Medulla oblongata (tissue), 1 donor: Measurements from ENCODE around the gene FAM120B.
"Not testable (repeated sequence)": the region's sequence is repeated elsewhere in the genome, so short reads cannot be mapped to it uniquely, and the experiment has no call there.

Source experiments
- DNase-seq: peaks from one replicate; pipeline ENCODE4 v3.0.0-alpha.2; 2015; ENCODE audit errors: extremely low spot score

The FAM120B gene

DNA sequence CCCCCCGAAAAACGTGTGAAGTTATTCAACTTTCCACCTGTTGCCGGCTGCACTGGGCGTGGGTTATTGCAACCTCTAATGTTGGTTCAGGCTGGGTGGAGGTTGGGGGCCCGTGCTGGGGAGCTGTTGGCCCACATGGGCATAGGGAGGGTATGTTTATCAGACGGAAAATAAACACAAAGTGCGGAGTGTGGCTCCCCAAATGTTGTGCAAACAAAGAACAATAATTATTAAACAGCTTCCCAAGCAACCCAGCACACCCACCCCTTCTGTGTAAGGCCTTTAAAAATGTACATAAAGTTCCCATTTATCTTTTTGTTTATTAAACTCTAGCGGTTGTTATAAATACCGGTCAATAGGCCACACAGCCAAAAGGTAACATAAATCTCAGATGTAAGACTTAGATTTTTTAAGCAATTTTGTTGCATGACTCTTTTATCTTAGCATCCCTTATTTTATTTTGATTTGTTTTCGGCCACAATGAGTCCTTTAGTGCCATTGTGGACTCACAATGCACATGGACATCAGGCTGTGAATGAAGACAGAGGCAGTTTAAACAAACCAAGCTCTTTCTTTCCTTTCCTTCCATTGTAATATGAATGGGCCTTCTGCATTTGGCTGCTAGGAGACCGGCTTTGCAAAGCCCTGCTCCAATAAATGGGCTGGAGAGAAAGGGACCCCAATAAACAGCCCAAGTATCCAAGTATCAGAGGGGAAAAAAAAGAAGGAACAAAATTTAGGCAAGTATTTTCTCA lies 8.8 kb upstream of the FAM120B start:
- peak; percentile 88 for DNase-seq

DNA sequence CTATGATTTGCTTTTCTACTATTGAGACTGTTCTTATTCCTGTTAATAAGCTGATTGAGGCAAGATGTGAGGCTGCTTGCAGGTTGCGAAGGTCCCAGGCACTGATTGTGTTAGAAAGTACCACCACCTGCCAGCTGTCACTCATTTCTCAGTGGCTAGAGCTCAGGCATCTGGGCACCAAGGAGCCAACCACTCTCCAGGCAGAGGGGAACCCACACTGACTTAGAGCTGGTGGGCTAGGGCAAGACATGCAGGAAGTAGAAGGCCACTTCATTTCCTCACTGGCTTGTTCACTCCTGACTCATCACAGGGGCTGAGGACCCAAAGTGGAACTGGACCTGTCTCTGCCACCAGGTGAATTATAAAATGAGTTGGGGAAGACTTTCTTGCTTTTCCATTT lies 7.9 kb upstream of the FAM120B start:
- DNase-seq = no peak

DNA sequence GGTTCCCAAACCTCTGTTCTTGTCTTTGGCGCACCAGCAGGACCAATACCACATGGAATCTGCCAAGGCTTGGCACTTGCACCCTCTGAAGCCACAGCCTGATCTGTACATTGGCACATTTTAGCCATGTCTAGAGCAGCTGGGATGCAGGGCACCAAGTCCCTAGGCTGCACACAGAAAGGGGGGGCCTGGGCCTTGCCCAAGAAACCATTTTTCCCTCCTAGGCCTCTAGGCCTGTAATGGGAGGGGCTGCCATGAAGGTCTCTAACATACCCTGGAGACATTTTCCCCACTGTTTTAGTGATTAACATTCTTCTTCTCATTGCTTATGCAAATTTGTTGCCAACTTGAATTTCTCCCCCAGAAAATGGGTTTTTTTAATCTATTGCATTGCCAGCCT lies 5.4 kb upstream of the FAM120B start:
- no peak for DNase-seq

DNA sequence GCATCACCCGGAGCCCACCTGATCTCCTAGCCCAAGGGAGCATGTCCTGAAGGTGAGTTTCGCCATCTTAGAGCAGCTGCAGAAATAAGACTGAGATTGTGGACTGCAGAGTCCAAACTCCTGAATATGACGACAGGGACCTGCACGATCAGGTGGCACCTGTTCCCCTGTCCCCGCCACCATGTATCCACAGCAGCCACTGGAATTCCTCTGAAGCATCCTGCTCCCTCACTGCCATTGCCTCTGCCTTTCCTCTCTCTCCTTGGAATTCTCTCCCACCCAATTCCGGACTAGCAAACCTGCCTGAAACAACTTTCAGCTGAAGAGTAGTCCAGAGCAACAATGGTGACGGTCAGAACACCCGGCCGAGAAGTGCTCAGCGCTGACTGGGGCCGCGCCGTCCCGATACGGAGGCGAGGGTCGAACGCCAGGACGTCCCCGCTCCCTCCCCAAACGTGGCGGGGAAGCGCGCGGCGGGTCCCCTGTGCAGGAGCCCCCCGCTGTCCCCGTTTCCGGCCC lies 694 bp upstream of the FAM120B start:
- no peak for DNase-seq

DNA sequence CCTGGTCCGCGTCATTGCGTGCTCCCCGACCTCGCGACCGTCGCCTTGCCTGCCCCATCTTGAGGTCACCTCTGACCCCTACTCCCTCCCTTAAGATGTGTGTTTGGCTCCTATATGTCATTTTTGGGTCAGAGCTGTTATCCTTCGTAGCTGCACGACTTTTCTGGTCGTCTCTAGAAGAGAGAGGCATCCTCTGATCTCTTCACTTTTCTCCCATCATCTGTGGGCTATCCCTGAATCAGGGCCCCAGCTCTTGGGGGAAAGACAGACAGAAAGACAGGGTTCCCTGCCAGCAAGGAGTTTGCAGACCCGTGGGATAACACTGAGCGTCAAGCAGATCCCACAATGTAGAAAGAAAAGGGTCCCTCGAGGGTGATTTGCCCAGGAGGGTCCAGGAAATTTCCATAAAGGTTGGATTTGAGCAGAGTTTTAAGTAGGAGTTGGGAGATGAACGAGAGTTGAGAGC lies 555 bp downstream of the FAM120B start:
- DNase-seq = no peak

DNA sequence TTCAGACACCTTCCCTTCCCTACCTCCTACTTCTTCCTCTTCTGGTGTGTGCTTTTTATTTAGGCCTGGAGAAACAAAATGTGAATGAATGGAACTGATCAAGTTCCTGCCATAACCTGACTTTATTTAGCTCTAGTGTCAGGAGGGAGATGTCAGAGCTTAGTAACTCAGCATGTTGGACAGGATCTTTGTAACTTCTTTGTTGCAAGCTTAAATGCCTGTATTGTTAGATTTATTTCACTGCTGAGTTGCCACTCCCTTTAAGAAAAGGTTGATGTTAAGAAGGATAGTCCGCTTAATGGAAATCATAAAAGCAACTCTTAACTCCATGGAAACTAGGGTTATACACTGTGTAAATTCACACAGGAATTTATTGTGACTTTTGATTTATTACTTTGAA lies 2.2 kb downstream of the FAM120B start:
- DNase-seq = no peak

DNA sequence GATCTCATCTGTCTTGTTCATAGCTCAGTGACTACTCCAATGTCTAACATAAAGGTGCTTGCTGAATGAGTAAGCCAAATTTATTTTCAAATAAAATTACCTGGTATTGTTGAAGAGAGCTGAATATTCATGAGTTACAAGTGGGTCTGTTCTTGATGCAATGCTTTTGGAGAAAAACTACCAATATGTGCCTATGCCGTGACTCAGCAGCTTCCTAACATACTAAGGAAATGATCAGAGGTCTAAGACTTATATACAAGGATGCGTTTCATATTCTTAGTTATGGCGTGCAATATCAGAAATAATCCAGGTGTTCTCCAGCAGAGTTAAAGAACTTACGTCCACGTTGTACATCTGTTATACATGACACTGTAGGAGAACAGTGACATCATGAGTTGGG lies 5.1 kb downstream of the FAM120B start:
- no peak for DNase-seq

DNA sequence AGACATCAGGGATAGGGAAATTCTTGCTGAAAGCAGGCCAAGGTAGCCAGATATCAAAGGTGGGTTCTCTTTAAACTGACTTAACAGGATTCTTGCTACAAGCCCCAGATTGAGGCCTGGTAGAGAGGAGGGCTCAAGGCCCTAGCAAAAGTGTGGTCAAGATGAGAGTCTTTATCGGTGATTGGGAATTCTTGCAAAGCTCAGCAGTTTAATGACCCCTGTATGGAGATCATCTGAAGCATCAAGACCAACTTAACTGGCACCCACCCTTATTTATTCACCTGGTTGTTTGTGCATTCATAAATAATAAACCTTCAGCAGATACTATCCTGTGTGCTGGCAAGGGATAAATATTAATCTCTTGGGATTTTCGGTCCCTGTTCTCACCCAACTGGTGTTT lies 6.3 kb downstream of the FAM120B start:
- DNase-seq = no peak

DNA sequence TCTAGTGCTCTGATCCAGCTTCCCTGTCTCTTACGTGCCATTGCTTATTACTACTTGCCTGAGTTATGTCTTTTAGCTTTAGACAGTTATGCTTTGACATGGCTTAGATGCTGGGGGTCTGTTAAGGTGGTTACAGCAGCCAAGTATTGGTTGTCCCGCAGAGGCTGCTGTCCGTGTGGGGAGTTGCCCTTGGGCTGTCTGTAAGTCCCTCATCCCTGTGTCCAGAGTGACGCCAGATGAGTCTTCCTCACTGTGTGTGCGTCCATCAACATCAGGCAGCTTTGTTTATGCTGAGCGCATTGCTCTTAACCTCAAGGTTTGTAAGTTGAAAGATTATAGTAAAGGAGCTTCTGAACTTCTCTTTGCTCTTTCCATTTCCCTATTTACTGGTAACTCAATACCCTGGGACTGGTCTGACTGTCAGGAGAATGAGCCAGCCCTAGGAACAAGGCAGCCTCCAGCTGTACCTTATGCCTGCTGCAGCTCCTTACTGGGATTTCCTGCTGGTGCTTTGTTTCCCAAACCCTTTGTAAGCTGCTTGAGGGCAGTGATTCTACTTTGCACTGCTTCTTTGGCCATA lies 7.2 kb downstream of the FAM120B start:
- DNase-seq = no peak

DNA sequence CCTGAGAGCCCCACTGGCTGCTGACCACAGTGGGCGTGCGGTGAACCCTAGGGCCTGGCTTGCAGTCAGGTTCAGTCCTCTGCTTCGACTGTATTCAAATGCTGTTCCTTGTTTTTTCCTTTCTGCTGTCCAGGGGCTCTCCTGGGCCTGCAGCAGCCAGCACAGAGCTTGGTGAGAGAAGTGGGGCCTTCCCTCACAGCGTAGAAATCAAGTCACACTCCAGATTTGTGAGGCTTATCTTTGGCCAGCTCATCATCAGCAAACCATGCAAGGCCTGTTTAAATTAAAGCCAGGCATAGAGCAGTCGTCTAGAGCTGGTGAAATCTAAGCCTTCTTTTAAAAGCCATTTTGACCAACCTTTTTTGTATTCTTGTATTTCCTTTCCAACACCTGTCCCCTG lies 8.4 kb downstream of the FAM120B start:
- DNase-seq = no peak

DNA sequence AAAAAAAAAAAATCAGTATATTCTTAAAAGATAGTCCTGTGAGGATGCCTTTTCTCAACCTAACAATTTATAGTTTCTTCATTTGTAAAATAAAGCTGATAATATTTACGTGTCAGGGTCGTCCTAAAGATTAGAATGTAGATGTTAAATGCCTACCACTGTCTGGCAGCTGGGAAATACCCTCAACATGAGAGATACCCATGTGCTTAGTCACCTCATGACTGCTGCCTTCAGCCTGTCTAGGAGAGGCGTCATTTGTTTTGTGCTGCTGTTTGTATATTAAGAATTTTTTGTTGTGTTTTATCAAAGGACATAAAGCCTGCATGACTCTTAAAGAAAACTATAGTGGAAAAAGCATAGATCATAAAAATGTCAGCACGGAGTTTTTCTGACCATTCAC lies 9.5 kb downstream of the FAM120B start:
- no peak for DNase-seq

DNA sequence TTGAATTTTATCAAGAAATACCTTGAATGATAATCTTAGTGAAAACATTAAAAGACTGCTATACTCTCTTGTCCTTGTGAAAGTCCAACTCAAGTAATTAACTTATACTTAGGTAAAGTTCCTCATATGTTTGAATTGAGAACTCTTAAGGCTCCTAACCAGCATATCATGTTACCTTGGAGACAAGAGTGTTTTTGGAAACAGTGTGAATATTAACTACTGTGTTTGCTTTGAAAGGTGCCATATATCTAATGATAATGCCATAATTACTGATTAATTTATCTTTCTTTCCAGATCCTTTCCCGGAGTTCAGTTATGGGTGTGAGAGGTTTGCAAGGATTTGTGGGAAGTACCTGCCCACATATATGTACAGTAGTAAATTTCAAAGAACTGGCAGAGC lies 10.5 kb downstream of the FAM120B start:
- DNase-seq = no peak

DNA sequence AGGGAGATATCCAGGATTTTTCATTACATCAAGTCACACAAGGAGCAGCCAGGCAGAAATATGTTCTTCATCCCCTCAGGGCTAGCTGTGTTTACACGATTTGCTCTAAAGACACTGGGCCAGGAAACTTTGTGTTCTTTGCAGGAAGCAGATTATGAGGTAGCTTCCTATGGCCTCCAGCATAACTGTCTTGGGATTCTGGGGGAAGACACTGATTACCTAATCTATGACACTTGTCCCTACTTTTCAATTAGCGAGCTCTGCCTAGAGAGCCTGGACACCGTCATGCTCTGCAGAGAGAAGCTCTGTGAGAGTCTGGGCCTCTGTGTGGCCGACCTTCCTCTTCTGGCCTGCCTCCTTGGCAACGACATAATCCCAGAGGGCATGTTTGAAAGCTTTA lies 11.2 kb downstream of the FAM120B start:
- no peak for DNase-seq

DNA sequence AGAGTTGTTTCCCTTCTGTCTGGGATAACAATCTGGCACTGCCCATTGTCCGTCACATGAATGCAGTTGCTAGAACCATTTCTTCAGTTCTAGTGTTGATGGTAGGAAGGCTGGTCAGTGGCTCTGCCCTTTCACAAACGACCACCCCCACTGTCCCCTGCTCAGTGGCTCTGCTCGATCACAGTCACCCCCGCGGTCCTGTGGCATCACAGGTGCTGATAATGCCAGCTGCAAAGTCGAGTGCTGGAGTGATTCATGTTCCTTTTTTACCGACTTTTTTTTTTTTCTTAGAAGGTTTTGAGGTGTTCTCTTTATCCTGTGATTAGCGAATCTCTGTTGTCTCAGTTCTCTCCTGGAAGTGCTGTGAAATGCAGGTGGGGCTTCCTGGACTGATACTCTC lies 22.8 kb downstream of the FAM120B start:
- DNase-seq = no peak

DNA sequence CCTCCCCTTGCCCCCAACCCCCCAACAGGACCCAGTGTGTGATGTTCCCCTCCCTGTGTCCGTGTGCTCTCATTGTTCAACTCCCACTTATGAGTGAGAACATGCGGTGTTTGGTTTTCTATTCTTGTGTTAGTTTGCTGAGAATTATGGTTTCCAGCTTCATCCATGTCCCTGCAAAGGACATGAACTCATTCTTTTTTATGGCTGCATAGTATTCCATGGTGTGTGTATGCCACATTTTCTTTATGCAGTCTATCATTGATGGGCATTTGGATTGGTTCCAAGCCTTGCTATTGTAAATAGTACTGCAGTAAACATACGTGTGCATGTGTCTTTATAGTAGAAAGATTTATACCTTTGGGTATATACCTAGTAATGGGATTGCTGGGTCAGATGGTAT lies 28.6 kb downstream of the FAM120B start:
- DNase-seq = not testable (repeated sequence)

DNA sequence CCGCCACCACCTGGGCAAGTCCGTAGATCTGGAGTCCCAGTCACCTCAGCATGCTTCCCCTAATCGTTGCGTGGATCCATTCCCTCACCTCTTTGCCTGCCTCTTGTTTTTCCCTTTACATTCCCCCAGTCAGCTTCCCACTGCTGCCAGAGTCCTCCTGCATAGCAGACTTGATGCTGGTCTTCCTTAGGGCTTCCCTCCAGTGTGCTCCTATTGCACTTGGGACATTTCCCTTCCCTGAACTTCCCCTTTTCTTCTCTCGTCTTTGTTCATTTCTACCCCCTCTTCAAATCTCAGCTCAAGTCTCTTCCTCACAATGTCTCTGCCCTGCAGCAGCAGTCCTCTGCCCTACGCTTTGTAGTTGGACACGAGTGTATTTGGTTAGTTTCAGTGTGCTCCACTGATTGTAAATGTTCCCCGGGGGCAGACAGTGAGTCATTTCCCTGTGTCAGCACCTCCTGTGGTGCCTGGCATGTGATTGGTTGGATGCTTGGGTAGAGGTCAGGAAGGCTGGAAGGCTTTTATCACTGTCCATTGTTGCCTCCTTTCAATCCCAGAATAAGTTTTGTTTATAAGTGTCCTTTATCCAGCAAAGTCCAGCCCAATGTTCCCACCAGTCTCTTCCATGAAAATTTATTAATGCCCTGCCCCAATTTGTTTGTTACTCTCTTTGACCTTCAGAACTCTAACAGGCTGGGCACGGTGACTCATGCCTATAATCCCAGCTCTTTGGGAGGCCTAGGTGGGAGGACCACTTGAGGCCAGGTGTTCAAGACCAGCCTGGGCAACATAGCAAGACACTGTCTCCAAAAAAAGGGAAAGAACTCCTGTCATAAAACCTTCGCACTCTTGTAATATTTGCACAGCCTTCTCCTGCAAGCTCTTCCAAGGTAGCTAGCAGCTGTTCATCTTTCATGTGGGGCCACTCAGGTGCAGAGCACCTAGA lies 38.3 kb downstream of the FAM120B start:
- no peak for DNase-seq

DNA sequence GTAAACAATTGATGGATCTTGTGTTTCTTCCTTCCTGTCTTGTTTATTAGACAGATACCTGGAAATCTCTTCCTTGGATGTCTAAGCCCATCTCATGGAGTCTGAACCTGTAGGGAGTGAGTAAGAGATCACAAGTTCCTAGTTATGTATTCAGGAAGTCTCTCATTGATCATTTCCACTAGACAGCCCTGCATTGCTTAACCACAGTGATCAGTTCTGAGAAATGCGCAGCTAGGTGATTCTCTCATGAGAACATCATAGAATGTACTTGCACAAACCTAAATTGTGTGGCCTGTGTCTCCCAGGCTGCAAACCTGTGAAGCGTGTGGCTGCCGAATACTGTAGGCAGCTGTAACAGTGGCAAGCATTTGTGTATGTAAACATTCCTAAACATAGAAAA lies 39.1 kb downstream of the FAM120B start:
- DNase-seq = no peak

DNA sequence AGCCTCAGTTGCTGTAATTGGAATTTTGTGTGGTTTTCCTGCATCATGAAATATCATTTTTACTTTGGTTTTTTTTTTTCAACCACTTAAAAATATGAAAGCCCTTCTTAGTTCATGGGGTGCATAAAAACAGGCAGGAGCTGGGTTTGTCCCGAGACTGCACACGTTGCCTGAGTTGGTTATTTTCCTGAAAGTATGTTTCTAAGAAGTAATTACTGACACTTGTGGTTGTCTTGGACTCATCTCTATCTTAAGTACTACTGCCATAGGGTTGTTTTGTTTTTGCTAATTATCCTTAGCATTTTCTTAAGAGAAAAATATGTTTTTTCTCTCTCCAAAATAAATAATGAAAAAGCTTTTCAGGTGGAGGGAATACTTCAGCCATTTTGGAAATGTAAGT lies 40.1 kb downstream of the FAM120B start:
- DNase-seq = no peak

DNA sequence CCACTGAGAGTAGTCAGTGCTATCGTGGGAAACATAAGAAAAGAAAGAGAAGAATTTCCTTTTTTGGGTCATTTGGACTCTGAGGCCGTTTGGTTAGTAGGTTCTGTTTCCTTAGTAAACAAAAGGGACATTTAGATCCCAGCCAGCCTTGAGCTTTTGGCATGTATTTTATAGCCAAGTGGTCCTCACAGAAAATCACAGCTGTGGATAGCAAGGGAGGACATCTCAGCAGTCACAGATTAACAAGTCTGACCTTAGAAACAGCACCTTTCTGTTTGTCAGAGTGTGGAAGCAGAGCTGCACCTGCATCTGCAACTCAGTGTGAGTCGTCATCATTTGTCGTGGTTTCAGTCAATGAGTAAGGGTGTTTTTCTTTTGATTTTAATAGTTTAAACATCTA lies 40.5 kb downstream of the FAM120B start:
- DNase-seq = peak; percentile 36

DNA sequence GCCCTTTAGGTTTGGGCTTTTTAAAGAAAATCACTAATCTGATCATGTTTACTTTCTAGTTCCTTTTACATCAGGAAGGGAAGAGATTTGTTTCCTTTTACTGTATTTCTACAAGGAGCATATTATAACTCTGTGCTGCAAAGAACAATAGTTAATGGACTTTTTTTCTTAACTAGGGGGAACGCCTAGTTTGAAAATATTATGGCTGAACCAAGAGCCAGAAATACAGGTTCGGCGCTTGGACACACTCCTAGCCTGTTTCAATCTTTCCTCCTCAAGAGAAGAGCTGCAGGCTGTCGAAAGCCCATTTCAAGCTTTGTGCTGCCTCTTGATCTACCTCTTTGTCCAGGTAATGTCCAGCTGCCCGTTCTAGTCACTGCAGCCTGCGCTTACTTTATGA lies 41.4 kb downstream of the FAM120B start:
- DNase-seq = no peak

DNA sequence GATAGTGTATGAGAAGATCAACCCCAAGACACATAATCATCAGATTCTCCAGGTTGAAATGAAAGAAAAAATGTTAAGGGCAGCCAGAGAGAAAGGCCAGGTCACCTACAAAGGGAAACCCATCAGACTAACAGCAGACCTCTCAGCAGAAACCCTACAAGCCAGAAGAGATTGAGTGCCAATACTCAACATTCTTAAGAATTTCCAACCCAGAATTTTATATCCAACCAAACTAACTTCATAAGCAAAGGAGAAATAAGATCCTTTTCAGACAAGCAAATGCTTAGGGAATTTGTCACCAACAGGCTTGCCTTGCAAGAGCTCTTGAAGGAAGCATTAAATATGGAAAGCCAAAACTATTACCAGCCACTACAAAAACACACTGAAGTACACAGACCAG lies 44.9 kb downstream of the FAM120B start:
- DNase-seq = not testable (repeated sequence)

DNA sequence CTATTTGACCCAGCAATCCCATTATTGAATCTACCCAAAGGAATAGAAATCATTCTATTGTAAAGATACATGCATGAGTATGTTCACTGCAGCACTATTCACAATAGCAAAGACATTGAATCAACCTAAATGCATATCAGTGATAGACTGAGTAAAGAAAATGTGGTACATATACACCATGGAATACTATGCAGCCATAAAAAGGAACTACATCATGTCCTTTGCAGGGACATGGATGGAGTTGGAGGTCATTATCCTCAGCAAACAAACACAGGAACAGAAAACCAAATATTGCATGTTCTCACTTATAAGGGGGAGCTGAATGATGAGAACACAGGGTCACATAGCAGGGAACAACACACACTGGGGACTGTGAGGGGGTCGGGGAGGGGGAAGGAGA lies 48.6 kb downstream of the FAM120B start:
- not testable (repeated sequence) for DNase-seq
